Measurements from ENCODE around the gene ACBD4. TPM values are rescaled to one million over a fixed set of nuclear protein-coding genes. Genes with fewer than 3 reads are reported as not detected.
A peak's percentile ranks its signal among the peaks of the same experiment; 100 is the strongest.

Gene ACBD4
- total RNA-seq, 2 donors from 2014 or later = 21.5 to 27.9 TPM

- no peak for ATAC-seq (ENCODE audit: insufficient number of reproducible peaks, low FRiP score, low read depth)
- H3K4me3 ChIP-seq = no peak overlapping the region
- H3K27me3 ChIP-seq (replicated peaks; ENCODE audit: insufficient read depth) = no peaks in the 10 kb centered on the region
- no peaks in the 10 kb centered on the region for H3K9me3 ChIP-seq
- H3K4me1 ChIP-seq (ENCODE audit: control insufficient read depth in 1 of 2, low read depth in 2 of 2) = peaks cover 34 to 71% of the 10 kb centered on the region in 2 donors
- H3K27ac ChIP-seq = peak overlapping the region; percentile 58 to 82
- H3K36me3 ChIP-seq = peaks cover 53% of the 10 kb centered on the region
- no peak for TF ChIP-seq CTCF (IDR thresholded peaks at IDR 0.05)
- no peak for DNase-seq (ENCODE audit: low spot score)
Observed at GRCh38 chr17:45108595-45109521, 26.6 kb upstream of the ACBD4 start.

- H3K36me3 ChIP-seq = peaks cover 52% of the 10 kb centered on the region
- H3K4me1 ChIP-seq (ENCODE audit: control insufficient read depth in 1 of 2, low read depth in 2 of 2) = peaks cover 34 to 70% of the 10 kb centered on the region in 2 donors
- peak overlapping the region; percentile 1 for H3K4me3 ChIP-seq
- peak overlapping the region; percentile 37 to 82 for H3K27ac ChIP-seq
- no peak for DNase-seq (ENCODE audit: low spot score)
- TF ChIP-seq CTCF (IDR thresholded peaks at IDR 0.05) = no peak
- H3K27me3 ChIP-seq (replicated peaks; ENCODE audit: insufficient read depth) = no peaks in the 10 kb centered on the region
- ATAC-seq (ENCODE audit: insufficient number of reproducible peaks, low FRiP score, low read depth) = no peak
- no peaks in the 10 kb centered on the region for H3K9me3 ChIP-seq
Observed at GRCh38 chr17:45110676-45111611, 24.5 kb upstream of the ACBD4 start.

GRCh38 chr17:45111850-45112249 is 23.6 kb upstream of the ACBD4 start:
- H3K4me1 ChIP-seq (ENCODE audit: control insufficient read depth in 1 of 2, low read depth in 2 of 2) = peaks cover 31 to 61% of the 10 kb centered on the region in 2 donors
- no peak overlapping the region for H3K4me3 ChIP-seq
- H3K9me3 ChIP-seq = no peaks in the 10 kb centered on the region
- no peak for ATAC-seq (ENCODE audit: insufficient number of reproducible peaks, low FRiP score, low read depth)
- TF ChIP-seq CTCF (IDR thresholded peaks at IDR 0.05) = no peak
- peaks cover 55% of the 10 kb centered on the region for H3K36me3 ChIP-seq
- no peak for DNase-seq (ENCODE audit: low spot score)
- no peaks in the 10 kb centered on the region for H3K27me3 ChIP-seq (replicated peaks; ENCODE audit: insufficient read depth)
- H3K27ac ChIP-seq = peak overlapping the region; percentile 37 to 82

- peak overlapping the region; percentile 62 to 82 for H3K27ac ChIP-seq
- H3K36me3 ChIP-seq = peaks cover 63% of the 10 kb centered on the region
- ATAC-seq (ENCODE audit: insufficient number of reproducible peaks, low FRiP score, low read depth) (no peak), DNase-seq (ENCODE audit: low spot score) (no peak)
- no peaks in the 10 kb centered on the region for H3K27me3 ChIP-seq (replicated peaks; ENCODE audit: insufficient read depth)
- H3K9me3 ChIP-seq = no peaks in the 10 kb centered on the region
- no peak overlapping the region for H3K4me3 ChIP-seq
- H3K4me1 ChIP-seq (ENCODE audit: control insufficient read depth in 1 of 2, low read depth in 2 of 2) = peaks cover 23 to 51% of the 10 kb centered on the region in 2 donors
- TF ChIP-seq CTCF (IDR thresholded peaks at IDR 0.05) = no peak
Observed at GRCh38 chr17:45112559-45113423, 22.7 kb upstream of the ACBD4 start.

All from thoracic aorta (tissue), 2 donors.